GM19023 (cell line): Measurements from ENCODE around the gene ZFR.
A peak's percentile ranks its signal among the peaks of the same experiment; 100 is the strongest.
"Not testable (repeated sequence)": the region's sequence is repeated elsewhere in the genome, so short reads cannot be mapped to it uniquely, and the experiment has no call there.

Source experiments
- ATAC-seq: cut with Tn5 transposase; IDR thresholded peaks from one replicate; pipeline ENCODE4 v1.9.1; 2021; ENCODE audit warnings: mild to moderate bottlenecking, moderate library complexity; ENCODE audit not compliant: unreplicated experiment

Gene ZFR

GRCh38 chr5:32413466-32414263 is 30.9 kb downstream of the ZFR start:
- no peak for ATAC-seq

DNA sequence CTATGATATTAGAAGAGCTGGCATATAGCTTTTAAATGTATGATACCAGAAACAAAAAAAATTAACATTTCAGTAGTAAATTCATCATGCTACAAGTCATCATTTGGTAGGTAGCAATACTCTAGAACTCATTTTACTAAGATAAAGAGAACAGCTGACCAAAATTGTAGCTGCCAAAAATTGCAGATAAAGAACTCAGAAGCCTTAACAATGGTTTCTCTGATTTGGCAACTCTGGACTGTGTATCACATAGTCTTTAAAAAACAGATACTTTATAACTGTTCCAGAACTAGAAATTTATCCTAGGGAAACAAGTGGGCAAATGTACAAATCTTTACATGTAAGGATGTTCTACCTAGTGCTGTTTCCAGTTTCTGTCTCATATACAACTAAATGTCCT is 33.9 kb downstream of the ZFR start:
- ATAC-seq: no peak

DNA sequence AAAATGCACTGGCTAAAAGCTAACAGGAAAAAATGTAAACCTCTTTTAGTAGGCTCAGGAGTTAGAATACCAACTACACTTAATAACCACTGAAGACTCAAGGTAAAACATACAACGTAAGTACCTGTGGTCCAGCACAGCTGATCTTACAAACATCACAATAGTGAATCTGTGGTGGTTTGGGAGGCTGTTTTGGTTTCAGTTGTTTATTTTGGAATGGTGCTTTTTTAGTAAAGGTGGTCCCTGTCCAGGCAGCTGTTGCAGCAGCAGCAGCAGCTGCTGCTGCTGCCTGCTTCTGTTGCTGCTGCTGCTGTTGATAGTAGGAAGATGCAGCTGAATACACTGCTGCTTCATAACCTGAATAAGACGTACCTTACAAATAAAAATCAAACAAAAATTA is 37.9 kb downstream of the ZFR start:
- peak; percentile 47 for ATAC-seq

DNA sequence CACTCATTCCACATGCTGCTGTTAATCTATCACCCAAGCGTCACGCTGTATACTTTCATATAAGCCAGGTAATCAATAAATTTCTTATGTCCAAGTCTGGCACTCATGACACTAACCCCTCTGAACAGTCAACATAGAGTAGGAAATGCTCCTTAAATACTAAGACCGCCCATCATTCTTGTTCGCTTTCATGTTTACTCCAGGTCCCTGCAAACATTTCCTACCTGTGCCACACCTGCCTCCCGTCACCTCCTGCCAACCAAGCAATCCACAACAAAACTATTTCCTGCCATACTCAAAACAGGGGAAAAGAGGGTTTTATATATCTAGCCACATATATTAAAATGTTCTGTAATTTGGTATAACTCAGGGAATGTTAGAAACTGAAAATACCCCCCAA is 39.0 kb downstream of the ZFR start:
- ATAC-seq: no peak

DNA sequence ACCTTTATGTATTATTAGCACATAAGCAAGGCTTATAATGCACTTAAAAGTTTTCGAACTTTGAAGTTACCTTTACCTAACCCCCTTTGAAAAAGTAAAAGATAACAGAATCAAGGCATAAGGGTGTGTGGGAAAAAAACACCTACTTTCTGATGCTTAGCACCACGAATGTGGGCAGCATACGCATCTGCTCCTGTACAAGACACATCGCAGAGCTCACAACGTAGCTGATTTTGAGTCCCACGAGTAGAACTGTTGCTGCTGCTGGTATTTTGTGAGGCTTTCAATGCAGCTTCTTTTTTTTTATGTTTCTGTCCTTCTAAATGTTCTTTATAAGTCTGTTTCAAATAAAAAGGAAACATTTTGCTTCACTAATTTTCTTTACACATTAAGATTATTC is 40.8 kb downstream of the ZFR start:
- no peak for ATAC-seq

DNA sequence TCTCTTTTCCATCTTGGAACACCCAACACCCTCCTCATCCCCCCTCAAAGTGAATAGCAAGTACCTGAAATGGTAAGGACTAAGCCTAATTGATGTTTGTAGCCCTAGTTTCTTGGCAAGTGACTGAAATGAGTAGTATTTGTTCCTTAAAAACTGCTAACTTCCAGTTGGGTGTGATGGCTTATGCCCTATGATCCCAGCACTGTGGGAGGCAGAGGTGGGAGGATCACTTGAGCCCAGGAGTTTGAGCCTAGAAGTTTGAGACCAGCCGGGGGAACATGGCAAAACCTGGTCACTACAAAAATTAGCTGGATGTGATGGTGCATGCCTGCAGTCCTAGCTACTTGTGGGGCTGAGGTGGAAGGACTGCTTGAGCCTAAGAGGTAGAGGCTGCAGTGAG is 44.1 kb downstream of the ZFR start:
- no peak for ATAC-seq

- ATAC-seq: not testable (repeated sequence)
Measured at GRCh38 chr5:32398754-32399153, 45.8 kb downstream of the ZFR start.

DNA sequence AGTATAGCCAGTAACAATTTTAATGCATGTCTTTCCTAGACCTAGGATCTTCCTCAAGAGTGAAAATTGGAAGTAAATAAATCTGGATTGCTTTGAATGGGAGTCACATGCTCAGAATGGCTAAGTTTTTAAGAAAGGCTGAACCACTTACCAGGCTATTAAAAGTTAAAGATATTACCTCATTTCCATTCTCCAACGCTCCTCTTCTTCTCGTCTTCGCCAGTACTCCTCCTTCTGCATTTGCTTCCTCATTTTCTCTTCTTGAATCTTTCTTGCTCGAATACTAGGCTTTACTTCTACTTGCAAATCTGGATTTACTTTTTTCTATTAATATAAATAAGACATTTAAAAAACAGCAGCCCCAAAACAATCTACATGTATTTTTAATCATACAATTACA is 49.6 kb downstream of the ZFR start:
- ATAC-seq: no peak

GRCh38 chr5:32392039-32392438 is 52.5 kb downstream of the ZFR start:
- no peak for ATAC-seq

- no peak for ATAC-seq
Measured at GRCh38 chr5:32390819-32391591, 53.5 kb downstream of the ZFR start.

DNA sequence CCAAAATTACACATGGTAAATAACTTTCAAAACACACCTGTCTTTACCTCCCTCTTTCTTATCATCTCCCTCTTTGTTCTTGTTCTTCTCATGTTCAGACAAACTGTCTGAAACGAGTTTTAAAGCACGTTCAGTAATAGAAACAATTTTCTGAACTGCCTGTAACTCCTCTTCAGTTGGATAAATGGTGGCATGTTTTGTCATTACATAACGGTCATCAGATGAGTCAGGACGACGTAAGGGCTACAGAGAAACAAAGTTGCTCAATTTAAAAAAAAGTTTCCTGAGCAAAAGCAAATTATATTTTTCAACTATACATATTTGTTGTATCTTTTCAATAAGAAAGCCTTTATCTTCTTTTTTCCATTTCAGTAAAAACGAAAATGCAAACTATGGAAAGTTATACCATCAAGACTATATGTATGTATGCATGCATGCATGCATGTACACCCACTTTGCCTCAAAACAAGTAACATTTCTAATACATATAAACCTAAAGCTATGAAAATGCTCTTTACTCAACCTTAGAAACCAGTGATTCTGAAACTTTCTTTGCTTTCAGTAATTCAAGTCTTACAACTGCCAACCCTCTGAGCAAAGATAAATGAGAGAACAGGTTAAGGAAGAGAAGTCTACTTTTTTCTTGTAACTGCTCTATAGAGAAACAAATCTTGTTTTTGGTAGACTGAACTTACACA is 56.0 kb downstream of the ZFR start:
- ATAC-seq: no peak

GRCh38 chr5:32387841-32388240 is 56.7 kb downstream of the ZFR start:
- ATAC-seq: no peak

DNA sequence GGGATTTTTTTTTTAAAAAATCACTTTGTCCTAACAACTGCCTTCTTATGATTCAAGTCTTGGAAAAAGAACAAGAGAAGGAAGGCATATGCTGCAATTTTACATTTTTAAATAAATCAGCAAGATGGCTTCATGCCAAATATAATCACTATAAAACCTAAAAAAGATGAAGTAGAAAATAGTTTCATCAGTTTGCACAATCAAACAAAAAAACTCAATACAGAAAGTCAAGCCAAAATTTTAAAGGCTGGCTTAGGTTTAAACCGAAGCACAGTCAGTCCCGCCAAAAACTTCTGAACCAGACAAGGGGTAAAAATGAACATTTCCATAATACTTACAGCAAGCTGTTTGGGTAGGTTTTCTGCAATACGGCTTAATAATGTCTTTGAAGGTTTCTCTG is 57.3 kb downstream of the ZFR start:
- no peak for ATAC-seq

- ATAC-seq: no peak
Measured at GRCh38 chr5:32384621-32385020, 59.9 kb downstream of the ZFR start.

DNA sequence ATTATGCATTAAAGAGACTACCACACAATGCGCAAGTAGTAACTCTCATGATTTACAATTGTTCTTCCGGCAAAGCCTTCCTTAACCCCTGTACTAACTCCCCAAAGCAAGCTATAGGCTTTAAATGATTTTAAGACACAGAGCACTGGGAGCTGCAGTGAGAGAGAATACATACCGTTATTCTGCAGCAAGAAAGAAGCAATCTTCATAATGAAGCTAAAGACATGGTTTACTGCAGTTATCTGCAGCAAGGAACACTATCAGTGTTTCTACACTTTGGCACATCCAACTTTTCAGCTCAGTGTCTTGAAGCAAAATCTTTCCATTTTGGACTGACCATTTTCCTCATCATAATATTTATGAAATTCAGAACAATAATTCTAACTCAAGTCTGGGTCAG is 61.0 kb downstream of the ZFR start:
- no peak for ATAC-seq

GRCh38 chr5:32383065-32383464 is 61.5 kb downstream of the ZFR start:
- no peak for ATAC-seq

DNA sequence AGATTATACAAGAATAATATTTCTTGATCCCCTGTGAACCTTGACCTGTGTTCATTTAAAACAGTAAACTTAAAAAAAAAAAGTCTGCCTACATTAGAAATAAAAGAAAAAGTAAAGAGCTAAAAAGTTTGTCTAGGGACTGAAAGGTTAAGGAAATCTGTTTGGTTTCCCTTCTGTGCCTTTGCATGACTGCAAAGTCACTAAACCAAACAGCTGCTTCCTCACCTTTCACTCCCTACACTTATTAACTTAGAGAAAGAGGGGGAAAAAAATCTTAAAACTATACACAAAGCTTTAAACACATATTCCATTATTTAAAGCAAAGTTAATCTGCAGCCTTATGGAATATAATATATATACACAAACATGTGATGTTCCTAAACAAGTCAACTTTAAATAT is 65.1 kb downstream of the ZFR start:
- ATAC-seq: no peak

- no peak for ATAC-seq
Measured at GRCh38 chr5:32378966-32379365, 65.6 kb downstream of the ZFR start.

GRCh38 chr5:32369542-32370155 is 74.9 kb downstream of the ZFR start:
- no peak for ATAC-seq

GRCh38 chr5:32369032-32369431 is 75.5 kb downstream of the ZFR start:
- no peak for ATAC-seq

DNA sequence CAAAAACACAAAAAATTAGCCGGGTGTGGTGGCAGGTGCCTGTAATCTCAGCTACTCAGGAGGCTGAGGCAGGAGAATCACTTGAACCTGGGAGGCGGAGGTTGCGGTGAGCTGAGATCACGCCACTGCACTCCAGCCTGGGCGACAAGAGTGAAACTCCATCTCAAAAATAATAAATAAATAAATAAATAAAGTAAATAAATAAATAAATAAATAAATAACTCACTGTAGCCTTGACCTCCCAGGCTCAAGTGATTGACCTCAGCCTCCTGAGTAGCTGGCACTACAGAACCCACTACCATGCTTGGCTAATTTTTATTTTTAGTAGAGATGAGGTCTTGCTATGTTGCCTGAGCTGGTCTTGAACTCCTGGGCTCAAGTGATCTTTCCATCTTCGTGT is 77.3 kb downstream of the ZFR start:
- not testable (repeated sequence) for ATAC-seq
